Smooth muscle cell (in vitro differentiated cells): ENCODE data around the gene SFMBT2. TPM values are rescaled to one million over a fixed set of nuclear protein-coding genes. Genes with fewer than 3 reads are reported as not detected.

Source experiments
- DNase-seq: peaks from one replicate; lab custom pipeline; 2025; ENCODE audit not compliant: unreplicated experiment; lab: John Stamatoyannopoulos, UW
- H2AFZ ChIP-seq: fragments of 200-600 bp; sonication (generic); 2 replicates; pipeline ENCODE4 v1.6.0; 2016; ENCODE audit warnings: antibody characterized with exemption, low read depth, mild to moderate bottlenecking
- H3F3A ChIP-seq: fragments of 200-600 bp; sonication (generic); 2 replicates; pipeline ENCODE4 v1.6.0; 2017; ENCODE audit warnings: antibody characterized with exemption, low read depth
- H3K27ac ChIP-seq: fragments of 200-600 bp; sonication (generic); 2 replicates; pipeline ENCODE4 v1.5.1; 2016; ENCODE audit warnings: low read depth, mild to moderate bottlenecking
- H3K27me3 ChIP-seq: fragments of 200-600 bp; sonication (generic); 2 replicates; pipeline ENCODE4 v1.6.1; 2016; ENCODE audit warnings: low read depth, mild to moderate bottlenecking
- H3K36me3 ChIP-seq: fragments of 200-600 bp; sonication (generic); 2 replicates; pipeline ENCODE4 v1.5.1; 2016; ENCODE audit warnings: low read depth
- H3K4me1 ChIP-seq: fragments of 200-600 bp; sonication (generic); 2 replicates; pipeline ENCODE4 v1.5.1; 2016; ENCODE audit warnings: low read depth
- H3K4me2 ChIP-seq: fragments of 200-600 bp; sonication (generic); 2 replicates; pipeline ENCODE4 v1.6.0; 2016; ENCODE audit warnings: mild to moderate bottlenecking
- H3K4me3 ChIP-seq: fragments of 200-600 bp; sonication (generic); 2 replicates; pipeline ENCODE4 v1.5.1; 2016; ENCODE audit warnings: mild to moderate bottlenecking
- H3K79me2 ChIP-seq: fragments of 200-600 bp; sonication (generic); 2 replicates; pipeline ENCODE4 v1.6.0; 2016; ENCODE audit warnings: low read depth, mild to moderate bottlenecking
- H3K9ac ChIP-seq: fragments of 200-600 bp; sonication (generic); 2 replicates; pipeline ENCODE4 v1.6.0; 2016; ENCODE audit warnings: low read depth
- H3K9me3 ChIP-seq: fragments of 200-600 bp; sonication (generic); replicated peaks from 2 replicates; pipeline ENCODE4 v1.5.1; 2016; ENCODE audit warnings: low read depth
- H4K20me1 ChIP-seq: fragments of 200-600 bp; sonication (generic); 2 replicates; pipeline ENCODE4 v1.6.0; 2016; ENCODE audit warnings: low read depth
- WGBS: methylation state at CpG from one replicate; pipeline ENCODE4 v1.1.7; 2016; ENCODE audit warnings: low lambda C conversion rate; 5-methylcytosine and 5-hydroxymethylcytosine counted together
- polyA plus RNA-seq: library from polyadenylated mRNA; unstranded; fragments of >200 nt; fragmentation: Nextera tagmentation; extraction: Ambion mirVana; gene quantifications from 2 replicates; pipeline ENCODE4 v1.2.1, GENCODE V29; 2016
- total RNA-seq: library from RNA; depleted of rRNA; stranded (reverse); fragments of >200 nt; gene quantifications from 2 replicates; pipeline ENCODE4 v1.2.3, GENCODE V29; 2014
- TF ChIP-seq, protein P1 (sequence below): fragments of 200-600 bp; sonication (generic); IDR thresholded peaks from 2 replicates; pipeline ENCODE4 v1.5.1; 2017; ENCODE audit warnings: borderline replicate concordance, mild to moderate bottlenecking, antibody characterized with exemption; ENCODE audit not compliant: insufficient read depth, poor library complexity, severe bottlenecking

Gene SFMBT2
- total and polyA plus RNA-seq, 2 experiments from 2014 or later, result 0.90 to 1.4 TPM

- Histone ChIP-seq H3K4me3 (no peak overlapping the region), H3K4me1 (no peaks in the 10 kb centered on the region), H3K79me2 (no peaks in the 10 kb centered on the region), H3K27me3 (no peaks in the 10 kb centered on the region), H3K9me3 (no peaks in the 10 kb centered on the region), H3F3A (peaks cover 6% of the 10 kb centered on the region), H3K4me2 (no peak overlapping the region), H2AFZ (no peak overlapping the region), H3K27ac (no peak overlapping the region), H3K9ac (no peak overlapping the region), H3K36me3 (no peaks in the 10 kb centered on the region), H4K20me1 (no peaks in the 10 kb centered on the region)
- 89% methylated on average over 12 of the region's 12 CpGs for WGBS
- TF ChIP-seq, protein P1, sequence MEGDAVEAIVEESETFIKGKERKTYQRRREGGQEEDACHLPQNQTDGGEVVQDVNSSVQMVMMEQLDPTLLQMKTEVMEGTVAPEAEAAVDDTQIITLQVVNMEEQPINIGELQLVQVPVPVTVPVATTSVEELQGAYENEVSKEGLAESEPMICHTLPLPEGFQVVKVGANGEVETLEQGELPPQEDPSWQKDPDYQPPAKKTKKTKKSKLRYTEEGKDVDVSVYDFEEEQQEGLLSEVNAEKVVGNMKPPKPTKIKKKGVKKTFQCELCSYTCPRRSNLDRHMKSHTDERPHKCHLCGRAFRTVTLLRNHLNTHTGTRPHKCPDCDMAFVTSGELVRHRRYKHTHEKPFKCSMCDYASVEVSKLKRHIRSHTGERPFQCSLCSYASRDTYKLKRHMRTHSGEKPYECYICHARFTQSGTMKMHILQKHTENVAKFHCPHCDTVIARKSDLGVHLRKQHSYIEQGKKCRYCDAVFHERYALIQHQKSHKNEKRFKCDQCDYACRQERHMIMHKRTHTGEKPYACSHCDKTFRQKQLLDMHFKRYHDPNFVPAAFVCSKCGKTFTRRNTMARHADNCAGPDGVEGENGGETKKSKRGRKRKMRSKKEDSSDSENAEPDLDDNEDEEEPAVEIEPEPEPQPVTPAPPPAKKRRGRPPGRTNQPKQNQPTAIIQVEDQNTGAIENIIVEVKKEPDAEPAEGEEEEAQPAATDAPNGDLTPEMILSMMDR, result no peak
- no peak for DNase-seq
Measured at GRCh38 chr10:7179536-7179935, 231.3 kb downstream of the SFMBT2 start.

GRCh38 chr10:7173948-7174347 is 236.9 kb downstream of the SFMBT2 start:
- no peaks in the 10 kb centered on the region for H3K79me2 ChIP-seq
- H3K4me1 ChIP-seq, result no peaks in the 10 kb centered on the region
- WGBS, result 95% methylated on average over 11 of the region's 11 CpGs
- H2AFZ ChIP-seq, result no peak overlapping the region
- H3K4me2 ChIP-seq, result no peak overlapping the region
- TF ChIP-seq, protein P1, result no peak
- no peaks in the 10 kb centered on the region for H3K36me3 ChIP-seq
- H3K9me3 ChIP-seq, result no peaks in the 10 kb centered on the region
- H4K20me1 ChIP-seq, result no peaks in the 10 kb centered on the region
- H3F3A ChIP-seq, result no peaks in the 10 kb centered on the region
- no peak overlapping the region for H3K4me3 ChIP-seq
- no peak overlapping the region for H3K9ac ChIP-seq
- H3K27ac ChIP-seq, result no peak overlapping the region
- DNase-seq, result no peak
- H3K27me3 ChIP-seq, result no peaks in the 10 kb centered on the region

DNA sequence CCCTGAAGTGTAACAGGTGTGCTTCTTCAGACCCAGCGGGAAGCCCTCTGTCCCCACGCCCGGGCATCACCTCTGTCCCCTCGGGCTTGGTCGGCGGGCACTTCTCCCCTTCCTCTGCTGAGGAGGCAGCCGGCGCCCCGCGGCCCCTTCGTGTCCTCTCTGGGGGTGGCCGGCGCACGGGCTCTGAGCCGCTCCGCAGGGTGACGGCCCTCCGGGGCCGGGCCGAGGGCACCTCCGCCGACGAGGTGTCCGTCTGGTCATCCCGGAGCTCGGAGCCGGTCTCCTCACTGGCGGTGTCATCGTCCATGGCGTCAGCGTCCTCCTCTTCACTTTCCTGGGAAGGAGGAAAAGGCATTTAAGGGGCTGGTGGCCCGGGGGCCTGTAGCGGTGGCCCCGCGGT is 239.0 kb downstream of the SFMBT2 start:
- Histone ChIP-seq H3K79me2 (no peaks in the 10 kb centered on the region), H3K27me3 (no peaks in the 10 kb centered on the region), H3K4me1 (no peaks in the 10 kb centered on the region), H4K20me1 (no peaks in the 10 kb centered on the region), H3K9me3 (no peaks in the 10 kb centered on the region), H3K27ac (no peak overlapping the region), H3K9ac (no peak overlapping the region), H3K4me3 (no peak overlapping the region), H3K36me3 (no peaks in the 10 kb centered on the region), H3K4me2 (no peak overlapping the region), H3F3A (no peaks in the 10 kb centered on the region), H2AFZ (no peak overlapping the region)
- DNase-seq, result no peak
- TF ChIP-seq, protein P1, result no peak
- 98% methylated on average over 35 of the region's 35 CpGs for WGBS

DNA sequence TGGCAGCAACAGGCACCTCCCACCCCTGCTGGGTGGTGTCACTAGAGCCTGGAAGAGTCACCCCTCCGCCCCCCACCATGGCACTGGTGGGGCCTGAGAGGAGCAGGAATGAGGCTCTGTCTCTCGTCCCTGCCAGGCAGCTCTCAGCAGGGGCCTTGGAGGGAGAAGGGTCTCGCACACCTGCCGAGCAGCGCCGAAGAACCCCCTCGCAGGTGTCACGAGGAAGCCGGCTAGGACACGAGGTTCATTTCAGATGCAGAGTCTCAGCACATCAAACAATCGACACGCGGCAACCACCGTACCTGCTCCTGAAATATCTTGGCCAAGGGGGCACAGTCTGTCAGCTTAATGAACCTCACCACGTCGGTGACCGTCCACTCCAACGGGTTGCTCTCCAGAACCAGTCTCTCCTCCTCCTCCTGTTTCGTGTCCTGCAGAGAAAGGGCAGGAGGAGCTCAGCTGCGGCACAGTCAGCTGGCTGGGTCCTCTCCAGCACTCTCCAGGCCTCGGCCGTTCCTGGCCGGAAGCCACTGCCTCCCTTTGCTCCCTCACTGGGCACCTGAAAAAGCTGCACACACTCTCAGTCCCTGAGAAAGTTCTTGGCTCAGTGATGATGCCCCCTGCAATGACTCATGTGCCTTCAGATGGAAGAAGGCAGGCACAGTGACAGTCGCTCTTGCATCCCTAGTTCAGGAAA is 240.1 kb downstream of the SFMBT2 start:
- no peaks in the 10 kb centered on the region for H3K36me3 ChIP-seq
- no peaks in the 10 kb centered on the region for H4K20me1 ChIP-seq
- WGBS, result 96% methylated on average over 24 of the region's 24 CpGs
- no peak overlapping the region for H3K4me3 ChIP-seq
- H2AFZ ChIP-seq, result no peak overlapping the region
- no peaks in the 10 kb centered on the region for H3K27me3 ChIP-seq
- no peak overlapping the region for H3K9ac ChIP-seq
- H3K27ac ChIP-seq, result no peak overlapping the region
- H3K4me2 ChIP-seq, result no peak overlapping the region
- no peaks in the 10 kb centered on the region for H3F3A ChIP-seq
- no peaks in the 10 kb centered on the region for H3K9me3 ChIP-seq
- TF ChIP-seq, protein P1, result no peak
- H3K79me2 ChIP-seq, result no peaks in the 10 kb centered on the region
- no peaks in the 10 kb centered on the region for H3K4me1 ChIP-seq
- DNase-seq, result no peak
